NT2/D1 (cell line): ENCODE measurements around the gene NAA11.

Experiments used
- DNase-seq: peaks from one replicate; pipeline ENCODE4 v3.0.0-alpha.2; 2011; ENCODE audit warnings: low read depth, low spot score
- H3K27me3 ChIP-seq: 2 replicates; pipeline ENCODE4 v1.6.0; 2011; ENCODE audit warnings: mild to moderate bottlenecking; ENCODE audit not compliant: insufficient read length, insufficient read depth
- H3K36me3 ChIP-seq: 2 replicates; pipeline ENCODE4 v1.6.1; 2011; ENCODE audit warnings: mild to moderate bottlenecking, low read length, mixed read lengths; ENCODE audit not compliant: insufficient read depth, insufficient read length
- H3K4me1 ChIP-seq: 2 replicates; pipeline ENCODE4 v1.5.1; 2011; ENCODE audit not compliant: insufficient read depth, insufficient read length
- H3K4me3 ChIP-seq: 2 replicates; pipeline ENCODE4 v1.5.1; 2011; ENCODE audit warnings: low read depth; ENCODE audit not compliant: insufficient read length
- H3K9ac ChIP-seq: 2 replicates; pipeline ENCODE4 v1.6.0; 2011; ENCODE audit warnings: low read depth; ENCODE audit not compliant: insufficient read length
- H3K9me3 ChIP-seq: 2 replicates; pipeline ENCODE4 v1.5.1; 2011; ENCODE audit warnings: mild to moderate bottlenecking, low read length; ENCODE audit not compliant: insufficient read depth
- SUZ12 ChIP-seq: IDR thresholded peaks from 2 replicates; pipeline ENCODE4 v1.6.1; 2011; ENCODE audit not compliant: insufficient read length, insufficient read depth; ENCODE audit errors: extremely low read depth
- YY1 ChIP-seq: IDR thresholded peaks from 2 replicates; pipeline ENCODE4 v1.6.1; 2011; ENCODE audit not compliant: insufficient read length, insufficient read depth
- ZNF274 ChIP-seq: IDR thresholded peaks from 2 replicates; pipeline ENCODE4 v1.6.1; 2011; ENCODE audit warnings: mild to moderate bottlenecking, low read depth, low read length

NAA11 gene

DNA sequence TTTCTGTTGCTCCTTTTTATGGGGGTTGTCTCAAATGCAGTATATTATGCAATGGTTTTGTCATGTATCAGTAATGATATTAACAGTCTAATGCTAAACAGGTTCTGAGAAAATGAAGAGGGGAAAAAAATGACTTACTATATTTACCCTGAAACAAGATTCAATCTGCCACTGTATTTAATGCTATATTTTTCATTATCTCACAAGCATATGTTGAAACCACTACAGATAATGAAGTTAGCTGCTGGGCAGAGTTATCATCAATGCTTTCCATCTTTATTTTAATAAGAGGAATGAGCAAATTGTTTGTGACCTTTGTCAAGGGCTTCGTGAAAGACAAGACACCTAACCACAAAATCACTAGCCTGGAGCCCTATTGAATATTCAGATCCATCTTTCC is 32.6 kb upstream of the NAA11 start:
- no peak for DNase-seq

DNA sequence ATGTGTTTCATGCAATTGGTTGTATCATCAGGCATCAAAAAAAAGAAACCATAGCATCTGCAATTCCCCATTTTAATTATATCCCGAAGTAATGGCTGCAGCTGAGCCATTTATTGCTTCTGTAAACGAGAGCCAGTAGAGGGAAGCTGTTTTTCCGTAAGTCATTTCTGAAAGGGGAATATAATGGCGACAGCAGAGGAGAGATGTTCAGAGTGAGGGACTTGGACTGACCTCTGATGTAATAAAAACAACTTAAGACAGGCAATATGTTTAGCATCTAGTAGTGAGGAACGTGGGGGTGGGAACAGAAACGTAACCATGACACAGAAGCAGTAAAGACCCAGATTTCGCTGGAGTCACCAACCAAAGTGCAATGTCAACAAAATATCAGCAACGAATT is 31.5 kb upstream of the NAA11 start:
- Histone ChIP-seq H3K9me3 (no peaks in the 10 kb centered on the region), H3K9ac (no peak overlapping the region), H3K27me3 (no peaks in the 10 kb centered on the region), H3K36me3 (no peaks in the 10 kb centered on the region), H3K4me3 (no peak overlapping the region), H3K4me1 (no peaks in the 10 kb centered on the region)
- no peak for DNase-seq
- TF ChIP-seq YY1: no peak
- no peak for TF ChIP-seq ZNF274
- TF ChIP-seq SUZ12: no peak

More for the DNA sequence above, 32.6 kb upstream of the NAA11 start:
- H3K9me3 ChIP-seq: no peaks in the 10 kb centered on the region
- no peaks in the 10 kb centered on the region for H3K27me3 ChIP-seq
- no peak overlapping the region for H3K4me3 ChIP-seq
- H3K4me1 ChIP-seq: no peaks in the 10 kb centered on the region
- H3K9ac ChIP-seq: no peak overlapping the region
- TF ChIP-seq YY1 (no peak), SUZ12 (no peak), ZNF274 (no peak)
- H3K36me3 ChIP-seq: no peaks in the 10 kb centered on the region

DNA sequence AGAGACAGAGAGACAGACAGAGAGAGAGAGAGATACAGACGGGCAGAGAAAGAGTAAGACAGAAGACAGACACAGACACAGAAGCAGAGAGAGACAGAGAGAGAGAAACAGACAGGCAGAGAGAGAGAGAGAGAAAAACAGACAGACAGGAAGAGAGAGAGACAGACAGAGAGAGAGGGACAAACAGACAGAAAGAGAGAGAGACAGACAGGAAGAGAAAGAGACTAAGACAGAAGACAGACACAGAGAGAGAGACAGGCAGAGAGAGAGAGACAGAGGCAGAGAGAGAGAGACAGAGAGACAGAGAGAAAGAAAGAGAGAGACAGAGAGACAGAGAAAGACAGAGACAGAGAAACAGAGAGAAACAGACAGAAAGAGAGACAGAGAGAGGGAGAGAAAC is 27.2 kb upstream of the NAA11 start:
- H3K4me3 ChIP-seq: no peak overlapping the region
- H3K36me3 ChIP-seq: no peaks in the 10 kb centered on the region
- TF ChIP-seq YY1: no peak
- no peak for TF ChIP-seq SUZ12
- TF ChIP-seq ZNF274: no peak
- no peaks in the 10 kb centered on the region for H3K4me1 ChIP-seq
- H3K9me3 ChIP-seq: no peaks in the 10 kb centered on the region
- H3K27me3 ChIP-seq: no peaks in the 10 kb centered on the region
- no peak for DNase-seq
- no peak overlapping the region for H3K9ac ChIP-seq

DNA sequence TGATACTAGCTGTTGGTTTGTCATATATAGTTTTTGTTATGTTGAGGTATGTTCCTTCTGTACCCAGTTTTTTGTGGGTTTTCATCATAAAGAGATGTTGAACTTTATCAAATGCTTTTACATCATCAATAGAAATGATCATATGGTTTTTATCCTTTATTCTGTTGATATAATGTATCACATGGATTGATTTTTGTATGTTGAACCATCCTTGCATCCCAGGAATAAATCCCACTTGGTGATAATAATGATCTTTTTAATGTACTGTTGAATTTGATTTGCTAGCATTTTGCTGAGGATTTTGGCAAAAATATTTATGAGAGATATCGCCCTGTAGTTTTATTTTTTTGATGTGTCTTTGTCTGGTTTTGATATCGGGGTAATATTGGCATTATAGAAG is 22.5 kb upstream of the NAA11 start:
- Histone ChIP-seq H3K27me3 (no peaks in the 10 kb centered on the region), H3K4me3 (no peak overlapping the region), H3K9ac (no peak overlapping the region), H3K4me1 (no peaks in the 10 kb centered on the region), H3K36me3 (no peaks in the 10 kb centered on the region), H3K9me3 (no peaks in the 10 kb centered on the region; the same call in 1 of the 2 replicates)
- no peak for DNase-seq
- TF ChIP-seq YY1 (no peak), ZNF274 (no peak), SUZ12 (no peak)

DNA sequence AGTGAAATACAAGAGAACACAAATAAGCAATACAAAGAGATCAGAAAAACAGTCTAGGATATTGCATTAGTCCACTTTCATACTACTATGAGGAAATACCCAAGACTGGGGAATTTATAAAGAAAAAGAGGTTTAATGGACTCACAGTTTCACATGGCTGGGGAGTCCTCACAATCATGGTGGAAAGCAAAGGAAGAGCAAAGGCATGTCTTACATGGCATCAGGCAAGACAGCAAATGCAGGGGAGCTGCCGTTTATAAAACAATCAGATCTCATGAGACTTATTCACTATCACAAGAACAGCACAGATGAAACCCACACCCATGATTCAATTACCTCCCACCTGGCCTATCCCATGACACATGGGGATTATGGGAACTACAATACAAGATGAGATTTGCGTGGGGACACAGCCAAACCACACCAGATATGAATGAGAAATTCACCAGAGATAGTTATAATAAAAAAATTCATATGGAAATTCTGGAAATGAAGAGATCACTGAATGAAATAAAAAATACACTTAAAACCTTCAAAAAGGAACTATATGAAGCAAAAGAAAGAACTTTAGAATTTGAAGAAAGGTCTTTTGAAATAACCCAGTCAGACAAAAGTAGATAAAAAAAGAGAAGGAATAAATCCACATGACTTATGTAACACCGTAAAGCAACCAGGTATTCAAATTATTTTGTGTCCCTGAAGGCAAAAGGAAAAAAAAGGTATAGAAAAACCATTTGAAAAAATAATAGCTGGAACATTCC is 16.2 kb upstream of the NAA11 start:
- no peak overlapping the region for H3K9ac ChIP-seq
- H3K4me1 ChIP-seq: no peaks in the 10 kb centered on the region
- H3K4me3 ChIP-seq: no peak overlapping the region
- no peaks in the 10 kb centered on the region for H3K27me3 ChIP-seq
- H3K36me3 ChIP-seq: no peaks in the 10 kb centered on the region
- TF ChIP-seq SUZ12 (no peak), YY1 (no peak), ZNF274 (no peak)
- no peak for DNase-seq
- H3K9me3 ChIP-seq: no peaks in the 10 kb centered on the region; the same call in 1 of the 2 replicates

DNA sequence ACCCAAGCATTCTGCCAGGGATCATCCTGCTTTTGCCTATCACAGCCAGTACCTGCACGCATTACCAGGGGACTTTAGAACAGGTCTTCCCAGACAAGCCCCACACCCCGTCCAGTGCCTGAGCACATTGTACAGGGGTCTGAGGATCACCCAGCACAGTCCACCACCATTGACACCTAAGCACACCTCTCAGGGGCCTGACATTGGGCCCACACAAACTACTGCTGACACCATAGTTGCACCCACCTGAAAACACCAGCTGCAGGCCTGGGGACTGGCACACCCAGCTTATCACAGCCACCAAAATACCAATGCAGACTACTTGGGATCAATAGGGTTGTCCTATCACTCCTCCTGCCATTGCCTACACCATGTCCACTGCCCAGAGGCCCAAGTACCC is 14.7 kb upstream of the NAA11 start:
- Histone ChIP-seq H3K9me3 (no peaks in the 10 kb centered on the region), H3K4me3 (no peak overlapping the region), H3K9ac (no peak overlapping the region), H3K36me3 (no peaks in the 10 kb centered on the region), H3K27me3 (no peaks in the 10 kb centered on the region), H3K4me1 (no peaks in the 10 kb centered on the region)
- no peak for DNase-seq
- TF ChIP-seq SUZ12: no peak
- no peak for TF ChIP-seq YY1
- no peak for TF ChIP-seq ZNF274

DNA sequence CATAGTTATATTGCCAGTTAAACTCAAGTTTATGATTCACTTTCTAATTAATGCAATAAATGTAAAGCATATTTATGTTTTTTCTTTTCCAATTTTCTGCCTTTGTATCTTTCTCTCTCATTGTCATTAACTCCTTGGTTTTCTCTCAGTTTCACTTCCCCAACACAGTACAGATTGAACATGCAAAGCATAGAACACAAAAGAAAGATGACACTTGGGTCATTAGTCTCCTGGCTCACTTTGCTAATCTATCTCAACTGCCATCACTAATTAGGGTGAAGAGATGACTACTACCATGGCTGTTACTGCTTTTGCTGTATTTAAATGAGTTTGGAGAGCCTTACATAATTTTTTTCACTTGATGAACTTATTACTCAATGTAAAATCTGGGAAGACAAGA is 12.3 kb upstream of the NAA11 start:
- H3K4me1 ChIP-seq: no peaks in the 10 kb centered on the region
- no peak overlapping the region for H3K9ac ChIP-seq
- H3K36me3 ChIP-seq: no peaks in the 10 kb centered on the region
- H3K9me3 ChIP-seq: no peaks in the 10 kb centered on the region
- no peak for TF ChIP-seq SUZ12
- no peak for TF ChIP-seq YY1
- TF ChIP-seq ZNF274: no peak
- no peak overlapping the region for H3K4me3 ChIP-seq
- no peak for DNase-seq
- no peaks in the 10 kb centered on the region for H3K27me3 ChIP-seq

DNA sequence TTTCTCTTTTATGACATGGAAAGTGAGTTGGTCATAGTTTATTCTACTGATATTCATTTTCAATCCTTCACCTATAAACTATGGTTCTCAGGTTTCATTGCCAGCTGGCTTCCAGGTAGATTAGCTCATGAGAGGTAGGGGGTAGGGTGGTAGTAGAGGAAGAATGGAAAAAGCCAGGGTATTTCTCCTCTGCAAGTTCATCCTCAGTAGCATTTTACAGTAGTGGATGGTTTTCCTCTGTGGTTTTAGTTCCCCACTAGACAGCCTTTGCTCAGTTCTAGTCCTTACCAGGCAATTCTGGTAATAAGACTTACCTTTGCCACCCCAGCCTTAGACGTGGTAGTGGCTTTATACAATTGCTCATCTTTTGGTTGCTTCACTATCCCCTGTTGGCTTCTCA is 8.9 kb upstream of the NAA11 start:
- no peak for TF ChIP-seq SUZ12
- TF ChIP-seq ZNF274: no peak
- TF ChIP-seq YY1: no peak
- Histone ChIP-seq H3K4me1 (no peaks in the 10 kb centered on the region), H3K27me3 (no peaks in the 10 kb centered on the region), H3K36me3 (no peaks in the 10 kb centered on the region), H3K9me3 (no peaks in the 10 kb centered on the region), H3K4me3 (no peak overlapping the region), H3K9ac (no peak overlapping the region)
- no peak for DNase-seq
